Sigmoid colon (tissue), 4 donors: ENCODE measurements around the gene RORB.

Source experiments
- POLR2A ChIP-seq, 2 donors: fragments of 450-650 bp; IDR thresholded peaks; one replicate each; pipeline ENCODE4 v1.6.1; 2016; ENCODE audit warnings: antibody characterized with exemption in 2 of 2, mild to moderate bottlenecking in 2 of 2, moderate library complexity in 2 of 2
- POLR2AphosphoS5 ChIP-seq, 4 donors: sonication (generic); formaldehyde crosslinking; IDR thresholded peaks; one replicate each; pipeline ENCODE4 v1.6.1; 2017; ENCODE audit warnings: antibody characterized with exemption in 4 of 4

DNA sequence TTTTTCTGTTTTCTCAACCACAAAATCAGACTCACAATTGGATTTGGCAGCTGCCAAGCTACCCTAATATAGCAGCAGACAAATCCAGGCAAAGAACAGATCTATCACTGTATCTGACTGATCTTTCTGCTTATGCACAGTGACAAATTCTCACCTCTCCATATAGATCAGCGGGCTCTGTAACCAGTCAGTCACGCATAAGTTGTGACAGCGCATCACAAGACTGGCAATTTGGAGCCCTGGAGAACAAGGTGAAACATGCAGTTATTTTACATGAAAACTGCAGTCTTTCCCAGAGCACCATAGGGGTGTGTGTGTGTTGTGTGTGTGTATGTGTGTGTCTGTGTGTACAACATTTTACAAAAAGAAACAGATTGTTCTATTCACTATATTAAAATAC, 37.7 kb downstream of the RORB start:
- TF ChIP-seq POLR2A (IDR thresholded peaks at IDR 0.05) (no peak), POLR2AphosphoS5 (IDR thresholded peaks at IDR 0.05) (no peak)
